ENCODE measurements around the gene SYT3. TPM values are rescaled to one million over a fixed set of nuclear protein-coding genes. Genes with fewer than 3 reads are reported as not detected.

Gene SYT3
- 0.13 TPM in 1 of 2 replicates, not detected in the other for total RNA-seq (2014; rRNA removed; shearing (Covaris generic))
- polyA plus RNA-seq (2015; cell fraction: cytosol; rRNA removed) = 0.03 and 0.06 TPM in 2 replicates
- polyA plus RNA-seq (2015; cell fraction: nucleus; rRNA removed) = 0.05 and 0.27 TPM in 2 replicates

GRCh38 chr19:50639121-50640112, at the start of gene SYT3:
SYT3 (minus strand) TSS chr19:50639881; CDS start chr19:50637411, 2,470 bp downstream.
- DNase-seq (ENCODE audit: low read depth) = no peak

- DNase-seq (ENCODE audit: low read depth) = no peak
Observed at GRCh38 chr19:50688766-50689165, 49.1 kb upstream of the SYT3 start.

GRCh38 chr19:50686310-50687032, 46.8 kb upstream of the SYT3 start:
- no peak for DNase-seq (ENCODE audit: low read depth)

- DNase-seq (ENCODE audit: low read depth) = peak; percentile 65
Observed at GRCh38 chr19:50679177-50680125, 39.8 kb upstream of the SYT3 start.

- no peak for DNase-seq (ENCODE audit: low read depth)
Observed at GRCh38 chr19:50678323-50678722, 38.6 kb upstream of the SYT3 start.

GRCh38 chr19:50677636-50678035, 38.0 kb upstream of the SYT3 start:
- DNase-seq (ENCODE audit: low read depth) = no peak

- DNase-seq (ENCODE audit: low read depth) = no peak
Observed at GRCh38 chr19:50676625-50677197, 37.0 kb upstream of the SYT3 start.

- no peak for DNase-seq (ENCODE audit: low read depth)
Observed at GRCh38 chr19:50673118-50673517, 33.4 kb upstream of the SYT3 start.

GRCh38 chr19:50670102-50670380, 30.4 kb upstream of the SYT3 start:
- DNase-seq (ENCODE audit: low read depth) = no peak

- no peak for DNase-seq (ENCODE audit: low read depth)
Observed at GRCh38 chr19:50669302-50670101, 29.8 kb upstream of the SYT3 start.

- no peak for DNase-seq (ENCODE audit: low read depth)
Observed at GRCh38 chr19:50668879-50669278, 29.2 kb upstream of the SYT3 start.

GRCh38 chr19:50668416-50668815, 28.7 kb upstream of the SYT3 start:
- DNase-seq (ENCODE audit: low read depth) = no peak

GRCh38 chr19:50667759-50668231, 28.1 kb upstream of the SYT3 start:
- DNase-seq (ENCODE audit: low read depth) = no peak

- no peak for DNase-seq (ENCODE audit: low read depth)
Observed at GRCh38 chr19:50667177-50667758, 27.6 kb upstream of the SYT3 start.

- no peak for DNase-seq (ENCODE audit: low read depth)
Observed at GRCh38 chr19:50666346-50667176, 26.9 kb upstream of the SYT3 start.

GRCh38 chr19:50664204-50664603, 24.5 kb upstream of the SYT3 start:
- no peak for DNase-seq (ENCODE audit: low read depth)

GRCh38 chr19:50663482-50663790, 23.8 kb upstream of the SYT3 start:
- no peak for DNase-seq (ENCODE audit: low read depth)

GRCh38 chr19:50662651-50663481, 23.2 kb upstream of the SYT3 start:
- DNase-seq (ENCODE audit: low read depth) = no peak
